GM18517 (cell line): Measurements from ENCODE around the gene TWIST1.

ENCODE experiments used
- ATAC-seq: cut with Tn5 transposase; IDR thresholded peaks from one replicate; pipeline ENCODE4 v1.9.1; 2021; ENCODE audit warnings: mild to moderate bottlenecking, moderate library complexity; ENCODE audit not compliant: unreplicated experiment

The TWIST1 gene

GRCh38 chr7:19097165-19098055, 20.0 kb downstream of the TWIST1 start:
- ATAC-seq: no peak

GRCh38 chr7:19095353-19095860, 22.0 kb downstream of the TWIST1 start:
- ATAC-seq: no peak

GRCh38 chr7:19094598-19095352, 22.7 kb downstream of the TWIST1 start:
- no peak for ATAC-seq

- no peak for ATAC-seq
Measured at GRCh38 chr7:19094138-19094537, 23.3 kb downstream of the TWIST1 start.

- ATAC-seq: no peak
Measured at GRCh38 chr7:19091550-19092200, 25.8 kb downstream of the TWIST1 start.

GRCh38 chr7:19090526-19090925, 26.9 kb downstream of the TWIST1 start:
- ATAC-seq: no peak

GRCh38 chr7:19089797-19090196, 27.6 kb downstream of the TWIST1 start:
- no peak for ATAC-seq

- ATAC-seq: no peak
Measured at GRCh38 chr7:19089378-19089777, 28.1 kb downstream of the TWIST1 start.

GRCh38 chr7:19080093-19080492, 37.3 kb downstream of the TWIST1 start:
- ATAC-seq: no peak

GRCh38 chr7:19079066-19079465, 38.4 kb downstream of the TWIST1 start:
- ATAC-seq: no peak

GRCh38 chr7:19069842-19070241, 47.6 kb downstream of the TWIST1 start:
- ATAC-seq: no peak

- no peak for ATAC-seq
Measured at GRCh38 chr7:19066170-19066569, 51.3 kb downstream of the TWIST1 start.
